GM12878 (cell line): Measurements from ENCODE around the gene ODC1. TPM values are rescaled to one million over a fixed set of nuclear protein-coding genes. Genes with fewer than 3 reads are reported as not detected.

Experiments used
- ATAC-seq: fragments of 200-7000 bp; cut with Tn5 transposase; 3 replicates; pipeline ENCODE4 v1.9.1; 2020; ENCODE audit warnings: mild to moderate bottlenecking, moderate library complexity
- BruUV-seq: library from RNA; stranded (reverse); fragments of 400-500 nt; replicated peaks from 2 replicates; lab custom pipeline; 2021; lab: Mats Ljungman, UMichigan
- CTCF ChIA-PET: fragments of 300-600 bp; sonication (Branson Sonifier 250); formaldehyde crosslinking; extraction: SDS; loops from one replicate; lab custom pipeline; 2021; ENCODE audit warnings: inconsistent platforms; lab: Yijun Ruan, JAX
- POLR2A ChIA-PET: fragments of 350-600 bp; formaldehyde crosslinking; extraction: SDS; loops from one replicate; lab custom pipeline; 2021; ENCODE audit warnings: inconsistent platforms; lab: Charles Lee
- RAD21 ChIA-PET: fragments of 300-600 bp; sonication (Branson Sonifier 250); formaldehyde crosslinking; loops from one replicate; lab custom pipeline; 2023; ENCODE audit warnings: antibody characterized with exemption; ENCODE audit not compliant: unreplicated experiment; lab: Charles Lee
- SMC1A ChIA-PET: fragments of 300-600 bp; sonication (Branson Sonifier 250); formaldehyde crosslinking; loops from one replicate; lab custom pipeline; 2023; ENCODE audit not compliant: unreplicated experiment, uncharacterized antibody; lab: Charles Lee
- DNase-seq: peaks from one replicate; pipeline ENCODE4 v3.0.0-alpha.2; 2011; ENCODE audit warnings: low read depth, low spot score
- FAIRE-seq: peaks from 3 replicates; lab custom pipeline; 2011; peaks lifted over from hg19 to GRCh38; lab: Jason Lieb, UNC
- H2AFZ ChIP-seq: 2 replicates; pipeline ENCODE4 v1.6.0; 2011; ENCODE audit warnings: low read depth, low read length, control low read depth; ENCODE audit not compliant: control insufficient read depth
- H3K27ac ChIP-seq: 2 replicates; pipeline ENCODE4 v1.5.1; 2011; ENCODE audit warnings: control low read depth; ENCODE audit not compliant: control insufficient read depth, insufficient read depth
- H3K27me3 ChIP-seq, 2 experiments: replicated peaks in 1 of 2; 2 replicates each; pipeline versions ENCODE4 v1.6.0 to v1.6.1; 2011; ENCODE audit warnings: low read length in 1 of 2; ENCODE audit not compliant: control insufficient read depth in 2 of 2, insufficient read depth in 2 of 2
- H3K36me3 ChIP-seq, 2 experiments: 2 replicates each; pipeline ENCODE4 v1.5.1; 2011; ENCODE audit warnings: low read length in 1 of 2; ENCODE audit not compliant: control insufficient read depth in 2 of 2, insufficient read depth in 2 of 2
- H3K4me1 ChIP-seq: 2 replicates; pipeline ENCODE4 v1.6.1; 2011; ENCODE audit warnings: mild to moderate bottlenecking, low read length, moderate library complexity, mixed read lengths; ENCODE audit not compliant: control insufficient read depth, insufficient read depth
- H3K4me2 ChIP-seq: 2 replicates; pipeline ENCODE4 v1.6.0; 2011; ENCODE audit warnings: control low read depth; ENCODE audit not compliant: control insufficient read depth, insufficient read depth
- H3K4me3 ChIP-seq: fragments of 200-600 bp; sonication (generic); 2 replicates; pipeline ENCODE4 v1.5.1; 2016
- H3K79me2 ChIP-seq: 2 replicates; pipeline ENCODE4 v1.6.0; 2011; ENCODE audit warnings: low read length; ENCODE audit not compliant: control insufficient read depth, insufficient read depth
- H3K9ac ChIP-seq: 2 replicates; pipeline ENCODE4 v1.8.0; 2011; ENCODE audit warnings: low read length, control low read depth, mixed read lengths; ENCODE audit not compliant: control insufficient read depth, insufficient read depth
- H3K9me3 ChIP-seq: replicated peaks from 3 replicates; pipeline ENCODE4 v1.5.1; 2011; ENCODE audit warnings: mild to moderate bottlenecking, low read length; ENCODE audit not compliant: control insufficient read depth, insufficient read depth
- H4K20me1 ChIP-seq: 2 replicates; pipeline ENCODE4 v1.6.0; 2011; ENCODE audit not compliant: control insufficient read depth, insufficient read depth
- NFYB ChIP-seq: IDR thresholded peaks from 2 replicates; pipeline ENCODE4 v1.6.1; 2011; ENCODE audit warnings: low read depth, mild to moderate bottlenecking, low read length, improper control_type of control experiment, moderate library complexity; ENCODE audit not compliant: insufficient read depth
- SMC3 ChIP-seq: IDR thresholded peaks from 2 replicates; pipeline ENCODE4 v1.6.1; 2011; ENCODE audit warnings: low read length, improper control_type of control experiment, borderline replicate concordance
- ZSCAN29 ChIP-seq: fragments of 450-650 bp; IDR thresholded peaks from 2 replicates; pipeline ENCODE4 v1.6.1; 2017; ENCODE audit warnings: mild to moderate bottlenecking, moderate library complexity
- WGBS: methylation state at CpG from one replicate; pipeline ENCODE4 v1.1.6; 2016; ENCODE audit warnings: low lambda C conversion rate; ENCODE audit not compliant: insufficient replicate concordance, insufficient coverage; ENCODE audit errors: missing lambda C conversion rate; 5-methylcytosine and 5-hydroxymethylcytosine counted together
- in situ Hi-C: fragments of 300-500 bp; cut with MboI; formaldehyde crosslinking; loops from 9 replicates; pipeline ENCODE4 v1.14.3; 2018; ENCODE audit warnings: mixed read lengths
- intact Hi-C: fragments of 100-400 bp; cut with micrococcal nuclease; formaldehyde crosslinking; loops from one replicate; pipeline ENCODE4 v1.14.2; 2022; ENCODE audit not compliant: unreplicated experiment
- polyA plus RNA-seq, 11 experiments: library from polyadenylated mRNA; depleted of rRNA in 4 of 11; unstranded in 6 of 11; stranded (reverse) in 5 of 11; fragments of >200 nt; fragmentation: Nextera tagmentation in 4 of 11; fragmentation: Illumina TruSeq in 1 of 11; extraction: Ambion mirVana in 4 of 11; extraction: Trizol in 1 of 11; gene quantifications; 1 replicate in 1 of 11; 2 replicates in 10 of 11; pipeline versions ENCODE4 v1.2.1 to v1.2.3, GENCODE V29; 2011 to 2016; ENCODE audit warnings: inconsistent platforms in 2 of 11, missing spikeins in 2 of 11, low read depth in 1 of 11
- total RNA-seq, 4 experiments: library from RNA; depleted of rRNA in 3 of 4; stranded (reverse); fragments of >200 nt in 3 of 4; fragmentation: Illumina TruSeq in 1 of 4; extraction: Trizol in 1 of 4; gene quantifications; 2 replicates each; pipeline versions ENCODE4 v1.2.1 to v1.2.3, GENCODE V29; 2013 to 2021

ODC1 gene
- total and polyA plus RNA-seq, 10 of the 15 experiments (the other 5 are each of a cell fraction or from before 2014, with no cell fraction given): 68.5 to 441 (median 340) TPM

DNA sequence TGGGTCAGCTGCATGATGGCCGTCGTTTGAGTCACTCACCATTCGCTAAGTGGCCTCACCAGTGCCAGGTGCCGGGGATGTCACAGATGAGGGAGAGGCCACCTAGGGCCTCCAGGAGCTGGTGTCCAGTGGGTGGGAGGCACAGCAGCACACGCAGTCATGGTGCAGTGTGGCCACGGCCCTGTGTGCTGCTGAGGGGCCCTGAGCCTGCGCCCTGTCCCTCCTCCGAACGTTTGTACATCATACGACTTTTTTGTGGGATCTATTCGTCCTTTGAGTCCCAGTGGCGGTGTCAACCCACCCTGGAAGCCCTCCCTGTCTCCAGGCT, 30.1 kb upstream of the ODC1 start:
- ATAC-seq (no peak), FAIRE-seq (no peak), DNase-seq (no peak)
- Histone ChIP-seq H4K20me1 (no peaks in the 10 kb centered on the region), H3K27ac (no peak overlapping the region), H3K9ac (no peak overlapping the region), H3K4me1 (no peaks in the 10 kb centered on the region), H3K79me2 (no peaks in the 10 kb centered on the region), H3K36me3 (no peaks in the 10 kb centered on the region), H3K9me3 (no peaks in the 10 kb centered on the region), H2AFZ (no peak overlapping the region), H3K4me3 (no peak overlapping the region), H3K27me3 (peaks cover 0 to 2% of the 10 kb centered on the region in 2 experiments; a peak in 2 of 4 replicates), H3K4me2 (no peak overlapping the region)
- ChIA-PET CTCF (no interaction called here), SMC1A (no interaction called here), RAD21 (no interaction called here), POLR2A (no interaction called here)
- TF ChIP-seq ZSCAN29 (no peak), NFYB (no peak)
- WGBS: 46% methylated on average over 12 of the region's 12 CpGs
- in situ Hi-C loops: no loop called here
- intact Hi-C loops: no loop called here
- BruUV-seq: no TSS peak

DNA sequence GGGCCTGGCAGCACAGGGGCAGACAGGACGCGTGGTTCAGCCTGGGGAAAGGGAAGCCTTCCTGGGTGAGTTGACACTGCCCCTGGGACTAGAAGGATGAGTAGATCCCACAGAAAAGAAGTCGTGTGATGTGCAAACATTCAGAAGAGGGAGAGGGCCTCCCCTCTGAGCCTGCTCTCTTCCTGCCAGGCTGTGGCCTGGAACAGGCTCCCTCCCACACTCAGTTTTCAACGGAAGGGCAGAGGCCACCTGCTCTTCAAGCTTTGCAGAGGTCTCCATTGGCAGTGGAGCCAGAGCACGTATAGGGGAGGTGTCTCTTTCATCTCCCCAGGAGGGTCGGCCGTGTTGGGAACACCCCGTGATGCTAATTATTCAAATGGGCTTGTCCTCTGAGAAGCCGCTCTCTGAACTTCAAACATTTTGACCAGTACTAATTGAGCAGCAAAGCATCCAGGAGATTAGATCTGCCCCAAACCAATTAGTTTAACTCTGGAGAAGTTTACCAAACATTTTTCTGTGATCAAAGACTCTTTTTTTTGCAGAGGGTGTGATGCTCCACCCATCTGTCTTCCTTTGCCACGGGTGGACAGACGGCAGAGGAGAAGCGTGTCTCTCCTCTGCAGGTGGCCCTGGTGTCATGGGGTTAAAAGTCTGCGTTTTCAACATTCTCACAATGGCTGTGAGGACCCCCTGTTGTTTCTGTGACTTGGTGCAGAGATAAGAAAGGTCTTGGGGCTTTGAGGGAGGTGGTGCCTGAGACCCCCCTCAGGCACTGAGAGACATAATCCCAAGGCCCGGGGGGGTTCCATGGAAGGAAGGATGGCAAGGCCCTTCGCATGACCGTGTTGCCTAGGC, 29.5 kb upstream of the ODC1 start:
- H4K20me1 ChIP-seq: no peaks in the 10 kb centered on the region
- H3K27ac ChIP-seq: no peak overlapping the region
- DNase-seq (no peak), FAIRE-seq (no peak), ATAC-seq (no peak)
- no peak overlapping the region for H3K4me3 ChIP-seq
- no peaks in the 10 kb centered on the region for H3K36me3 ChIP-seq
- RAD21 ChIA-PET: no interaction called here
- H3K27me3 ChIP-seq: peaks cover 0 to 2% of the 10 kb centered on the region in 2 experiments; a peak in 2 of 4 replicates
- in situ Hi-C loops (no loop called here), intact Hi-C loops (no loop called here)
- no TSS peak for BruUV-seq
- H3K79me2 ChIP-seq: no peaks in the 10 kb centered on the region
- H3K4me2 ChIP-seq: no peak overlapping the region
- H3K9ac ChIP-seq: no peak overlapping the region
- peak overlapping the region; percentile 39; the same call in 1 of the 2 replicates for H2AFZ ChIP-seq
- POLR2A ChIA-PET: interaction anchor here (0.5 to 0.7 kb wide), 2 partner anchors 11 to 37 kb away, joined by 3 to 6 read pairs; no protein-coding TSS in a partner anchor
- TF ChIP-seq SMC3: no peak
- no peaks in the 10 kb centered on the region for H3K4me1 ChIP-seq
- H3K9me3 ChIP-seq: no peaks in the 10 kb centered on the region
- CTCF ChIA-PET: no interaction called here
- SMC1A ChIA-PET: no interaction called here
- WGBS: 53% methylated on average over 16 of the region's 16 CpGs
